SK-N-SH (cell line): ENCODE measurements around the gene VDR.

Experiments used
- CTCF ChIP-seq: fragments of 200-600 bp; sonication (generic); IDR thresholded peaks from 2 replicates; pipeline ENCODE4 v1.6.1; 2017; ENCODE audit warnings: antibody characterized with exemption, mild to moderate bottlenecking, moderate library complexity
- MXI1 ChIP-seq: IDR thresholded peaks from 2 replicates; pipeline ENCODE4 v1.6.1; 2012; ENCODE audit warnings: mild to moderate bottlenecking, low read depth, low read length, improper control_type of control experiment
- TCF12 ChIP-seq: IDR thresholded peaks from 2 replicates; pipeline ENCODE4 v1.4.0; 2012

- peak; percentile 39 for TF ChIP-seq CTCF
- no peak for TF ChIP-seq MXI1
- TF ChIP-seq TCF12, result no peak
Observed at GRCh38 chr12:47802312-47802711, 102.5 kb downstream of the VDR start.
